Astrocyte (in vitro differentiated cells and primary cell): ENCODE results near the gene SLC26A1.
"Not testable (repeated sequence)": the region's sequence is repeated elsewhere in the genome, so short reads cannot be mapped to it uniquely, and the experiment has no call there.

Source experiments
- EZH2 ChIP-seq: IDR thresholded peaks from 2 replicates; pipeline ENCODE4 v1.6.1; 2012; ENCODE audit warnings: mild to moderate bottlenecking, low read length, inconsistent platforms; ENCODE audit not compliant: insufficient read depth
- TF ChIP-seq, protein P1 (sequence below): IDR thresholded peaks from 2 replicates; pipeline ENCODE4 v1.5.1; 2011; ENCODE audit warnings: low read depth, mild to moderate bottlenecking, inconsistent platforms, low read length, moderate library complexity; ENCODE audit not compliant: insufficient read depth

DNA sequence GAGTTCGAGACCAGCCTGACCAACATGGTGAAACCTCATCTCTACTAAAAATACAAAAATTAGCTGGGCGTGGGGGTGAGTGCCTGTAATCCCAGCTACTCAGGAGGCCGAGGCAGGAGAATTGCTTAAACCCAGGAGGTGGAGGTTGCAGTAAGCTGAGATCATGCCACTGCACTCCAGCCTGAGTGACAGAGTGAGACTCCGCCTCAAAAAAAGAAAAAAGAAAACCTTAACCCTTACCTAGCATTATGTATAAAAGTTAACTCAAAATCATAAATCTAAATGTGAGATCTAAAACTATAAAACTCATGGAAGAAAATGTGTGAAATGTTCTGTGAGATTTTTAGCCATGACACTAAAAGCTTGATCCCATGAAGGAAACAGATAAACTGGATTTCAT is 53.7 kb downstream of the SLC26A1 start:
- TF ChIP-seq EZH2 = not testable (repeated sequence)
- TF ChIP-seq, protein P1, sequence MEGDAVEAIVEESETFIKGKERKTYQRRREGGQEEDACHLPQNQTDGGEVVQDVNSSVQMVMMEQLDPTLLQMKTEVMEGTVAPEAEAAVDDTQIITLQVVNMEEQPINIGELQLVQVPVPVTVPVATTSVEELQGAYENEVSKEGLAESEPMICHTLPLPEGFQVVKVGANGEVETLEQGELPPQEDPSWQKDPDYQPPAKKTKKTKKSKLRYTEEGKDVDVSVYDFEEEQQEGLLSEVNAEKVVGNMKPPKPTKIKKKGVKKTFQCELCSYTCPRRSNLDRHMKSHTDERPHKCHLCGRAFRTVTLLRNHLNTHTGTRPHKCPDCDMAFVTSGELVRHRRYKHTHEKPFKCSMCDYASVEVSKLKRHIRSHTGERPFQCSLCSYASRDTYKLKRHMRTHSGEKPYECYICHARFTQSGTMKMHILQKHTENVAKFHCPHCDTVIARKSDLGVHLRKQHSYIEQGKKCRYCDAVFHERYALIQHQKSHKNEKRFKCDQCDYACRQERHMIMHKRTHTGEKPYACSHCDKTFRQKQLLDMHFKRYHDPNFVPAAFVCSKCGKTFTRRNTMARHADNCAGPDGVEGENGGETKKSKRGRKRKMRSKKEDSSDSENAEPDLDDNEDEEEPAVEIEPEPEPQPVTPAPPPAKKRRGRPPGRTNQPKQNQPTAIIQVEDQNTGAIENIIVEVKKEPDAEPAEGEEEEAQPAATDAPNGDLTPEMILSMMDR = not testable (repeated sequence)
